GM12891 (cell line): ENCODE data around the gene NPTXR.

Experiments
- POLR2A ChIP-seq: IDR thresholded peaks from 2 replicates; pipeline ENCODE4 v1.6.1; 2011; ENCODE audit warnings: low read depth, low read length, control low read depth
- POLR2AphosphoS5 ChIP-seq: IDR thresholded peaks from 2 replicates; pipeline ENCODE4 v1.6.1; 2011; ENCODE audit warnings: low read depth, low read length, control low read depth
- SPI1 ChIP-seq: IDR thresholded peaks from 2 replicates; pipeline ENCODE4 v1.6.1; 2011; ENCODE audit warnings: low read depth, low read length, control low read depth

- TF ChIP-seq POLR2A: no peak
- no peak for TF ChIP-seq POLR2AphosphoS5
- TF ChIP-seq SPI1: no peak
Observed at GRCh38 chr22:38783095-38783615, 60.7 kb downstream of the NPTXR start.
